ENCODE measurements around the gene SH3RF3. TPM values are rescaled to one million over a fixed set of nuclear protein-coding genes. Genes with fewer than 3 reads are reported as not detected.

The SH3RF3 gene
- total and polyA plus RNA-seq, 10 of the 15 experiments (the other 5 are each of a cell fraction or from before 2014, with no cell fraction given): 0.08 to 8.8 (median 2.3) TPM

- Histone ChIP-seq H3K9me3 (replicated peaks; ENCODE audit: control insufficient read depth, insufficient read depth, low read length) (no peaks in the 10 kb centered on the region), H3K79me2 (ENCODE audit: control insufficient read depth, insufficient read depth, low read length) (no peaks in the 10 kb centered on the region), H2AFZ (ENCODE audit: control insufficient read depth, low read depth, low read length) (no peak overlapping the region), H4K20me1 (ENCODE audit: control insufficient read depth, insufficient read depth) (no peaks in the 10 kb centered on the region), H3K27ac (ENCODE audit: control insufficient read depth, insufficient read depth) (no peak overlapping the region), H3K4me1 (ENCODE audit: control insufficient read depth, insufficient read depth, low read length) (no peaks in the 10 kb centered on the region), H3K4me3 (no peak overlapping the region), H3K36me3 (ENCODE audit: control insufficient read depth in 2 of 2, insufficient read depth in 2 of 2, low read length in 1 of 2) (no peaks in the 10 kb centered on the region), H3K27me3 (replicated peaks in 1 of 2; ENCODE audit: control insufficient read depth in 2 of 2, insufficient read depth in 2 of 2, low read length in 1 of 2) (no peaks in the 10 kb centered on the region), H3K9ac (ENCODE audit: control insufficient read depth, insufficient read depth, low read length) (no peak overlapping the region), H3K4me2 (ENCODE audit: control insufficient read depth, insufficient read depth) (no peak overlapping the region)
- 55% methylated on average over 6 of the region's 6 CpGs for WGBS (ENCODE audit: insufficient coverage, insufficient replicate concordance, low lambda C conversion rate, missing lambda C conversion rate)
- DNase-seq (ENCODE audit: low read depth, low spot score) (no peak), ATAC-seq (no peak), FAIRE-seq (no peak)
- intact Hi-C loops (cut with micrococcal nuclease; ENCODE audit: unreplicated experiment) (no loop called here), in situ Hi-C loops (cut with MboI) (no loop called here)
- ChIA-PET SMC1A (ENCODE audit: uncharacterized antibody, unreplicated experiment) (no interaction called here), CTCF (no interaction called here), POLR2A (no interaction called here), RAD21 (ENCODE audit: unreplicated experiment) (no interaction called here)
- TF ChIP-seq E4F1 (IDR thresholded peaks at IDR 0.05; ENCODE audit: borderline replicate concordance, partially characterized antibody): no peak
- TF ChIP-seq CHD2 (IDR thresholded peaks at IDR 0.05; ENCODE audit: borderline replicate concordance, low read depth, low read length): no peak
- no peak for TF ChIP-seq SMARCA5 (IDR thresholded peaks at IDR 0.05)
- TF ChIP-seq DPF2 (IDR thresholded peaks at IDR 0.05): no peak
- no peak for TF ChIP-seq RAD21 (IDR thresholded peaks at IDR 0.05; ENCODE audit: insufficient read depth, low read depth, low read length)
- BruUV-seq (replicated peaks): no TSS peak
Observed at GRCh38 chr2:109463236-109463635, 334.2 kb downstream of the SH3RF3 start.

- intact Hi-C loops (cut with micrococcal nuclease; ENCODE audit: unreplicated experiment): no loop called here
- H3K9ac ChIP-seq (ENCODE audit: control insufficient read depth, insufficient read depth, low read length): no peak overlapping the region
- no peak overlapping the region for H3K4me3 ChIP-seq
- SMC1A ChIA-PET (ENCODE audit: uncharacterized antibody, unreplicated experiment): no interaction called here
- no peak for TF ChIP-seq ZSCAN29 (IDR thresholded peaks at IDR 0.05)
- TF ChIP-seq SPI1 (IDR thresholded peaks at IDR 0.05; ENCODE audit: borderline replicate concordance, insufficient read depth, low read depth, low read length): no peak
- TF ChIP-seq, protein P1, sequence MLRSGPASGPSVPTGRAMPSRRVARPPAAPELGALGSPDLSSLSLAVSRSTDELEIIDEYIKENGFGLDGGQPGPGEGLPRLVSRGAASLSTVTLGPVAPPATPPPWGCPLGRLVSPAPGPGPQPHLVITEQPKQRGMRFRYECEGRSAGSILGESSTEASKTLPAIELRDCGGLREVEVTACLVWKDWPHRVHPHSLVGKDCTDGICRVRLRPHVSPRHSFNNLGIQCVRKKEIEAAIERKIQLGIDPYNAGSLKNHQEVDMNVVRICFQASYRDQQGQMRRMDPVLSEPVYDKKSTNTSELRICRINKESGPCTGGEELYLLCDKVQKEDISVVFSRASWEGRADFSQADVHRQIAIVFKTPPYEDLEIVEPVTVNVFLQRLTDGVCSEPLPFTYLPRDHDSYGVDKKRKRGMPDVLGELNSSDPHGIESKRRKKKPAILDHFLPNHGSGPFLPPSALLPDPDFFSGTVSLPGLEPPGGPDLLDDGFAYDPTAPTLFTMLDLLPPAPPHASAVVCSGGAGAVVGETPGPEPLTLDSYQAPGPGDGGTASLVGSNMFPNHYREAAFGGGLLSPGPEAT (IDR thresholded peaks at IDR 0.05; ENCODE audit: low read depth): no peak
- no peak for TF ChIP-seq HDGF (IDR thresholded peaks at IDR 0.05)
- TF ChIP-seq NR2C2 (IDR thresholded peaks at IDR 0.05; ENCODE audit: borderline replicate concordance, control insufficient read depth, insufficient read length, low read depth): no peak
- TF ChIP-seq RUNX3 (IDR thresholded peaks at IDR 0.05; ENCODE audit: low read length): no peak
- TF ChIP-seq, protein P2, sequence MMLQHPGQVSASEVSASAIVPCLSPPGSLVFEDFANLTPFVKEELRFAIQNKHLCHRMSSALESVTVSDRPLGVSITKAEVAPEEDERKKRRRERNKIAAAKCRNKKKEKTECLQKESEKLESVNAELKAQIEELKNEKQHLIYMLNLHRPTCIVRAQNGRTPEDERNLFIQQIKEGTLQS (IDR thresholded peaks at IDR 0.05; ENCODE audit: borderline replicate concordance, extremely low read depth, low read depth, low read length): no peak
- no TSS peak for BruUV-seq (replicated peaks)
- FAIRE-seq: no peak
- in situ Hi-C loops (cut with MboI): no loop called here
- no peak overlapping the region for H2AFZ ChIP-seq (ENCODE audit: control insufficient read depth, low read depth, low read length)
- POLR2A ChIA-PET: no interaction called here
- WGBS (ENCODE audit: insufficient coverage, insufficient replicate concordance, low lambda C conversion rate, missing lambda C conversion rate): 22% methylated on average over 5 of the region's 5 CpGs
- no peak for DNase-seq (ENCODE audit: low read depth, low spot score)
- no peaks in the 10 kb centered on the region for H3K36me3 ChIP-seq (ENCODE audit: control insufficient read depth in 2 of 2, insufficient read depth in 2 of 2, low read length in 1 of 2)
- H3K4me2 ChIP-seq (ENCODE audit: control insufficient read depth, insufficient read depth): no peak overlapping the region
- H3K27me3 ChIP-seq (replicated peaks in 1 of 2; ENCODE audit: control insufficient read depth in 2 of 2, insufficient read depth in 2 of 2, low read length in 1 of 2): no peaks in the 10 kb centered on the region
- no peak for ATAC-seq
- RAD21 ChIA-PET (ENCODE audit: unreplicated experiment): no interaction called here
- no peak overlapping the region for H3K27ac ChIP-seq (ENCODE audit: control insufficient read depth, insufficient read depth)
- H3K4me1 ChIP-seq (ENCODE audit: control insufficient read depth, insufficient read depth, low read length): no peaks in the 10 kb centered on the region
- CTCF ChIA-PET: no interaction called here
- no peaks in the 10 kb centered on the region for H3K79me2 ChIP-seq (ENCODE audit: control insufficient read depth, insufficient read depth, low read length)
- H3K9me3 ChIP-seq (replicated peaks; ENCODE audit: control insufficient read depth, insufficient read depth, low read length): no peaks in the 10 kb centered on the region
- no peaks in the 10 kb centered on the region for H4K20me1 ChIP-seq (ENCODE audit: control insufficient read depth, insufficient read depth)
Observed at GRCh38 chr2:109463891-109464290, 334.9 kb downstream of the SH3RF3 start.

Data from GM12878 (cell line).